Sigmoid colon (tissue), 7 donors: ENCODE results near the gene C2CD2. TPM values are rescaled to one million over a fixed set of nuclear protein-coding genes. Genes with fewer than 3 reads are reported as not detected.

ENCODE experiments used
- DNase-seq: peaks from one replicate; pipeline ENCODE4 v3.0.0-alpha.2; 2019
- H3K27ac ChIP-seq, 4 donors: fragments of 200-600 bp; sonication (generic); one replicate each; pipeline ENCODE4 v1.5.1; 2016 to 2019; ENCODE audit warnings: mild to moderate bottlenecking in 1 of 4
- H3K27me3 ChIP-seq, 3 donors: fragments of 200-600 bp; sonication (generic); one replicate each; pipeline ENCODE4 v1.5.1; 2019; ENCODE audit warnings: mild to moderate bottlenecking in 1 of 3
- H3K36me3 ChIP-seq, 4 donors: fragments of 200-600 bp; sonication (generic); one replicate each; pipeline ENCODE4 v1.5.1; 2016 to 2019
- H3K4me1 ChIP-seq, 4 donors: fragments of 200-600 bp; sonication (generic); one replicate each; pipeline ENCODE4 v1.5.1; 2017 to 2019
- H3K4me3 ChIP-seq, 4 donors: fragments of 200-600 bp; sonication (generic); one replicate each; pipeline ENCODE4 v1.5.1; 2017 to 2019; ENCODE audit warnings: mild to moderate bottlenecking in 2 of 4, moderate library complexity in 1 of 4
- H3K9me3 ChIP-seq, 4 donors: fragments of 200-600 bp in 3 of 4; sonication (generic) in 3 of 4; one replicate each; pipeline versions ENCODE4 v1.5.1 to v1.6.1; 2013 to 2019
- EP300 ChIP-seq, 4 donors: sonication (generic); formaldehyde crosslinking; IDR thresholded peaks; one replicate each; pipeline ENCODE4 v1.6.1; 2017; ENCODE audit warnings: antibody characterized with exemption in 4 of 4
- POLR2A ChIP-seq, 2 donors: fragments of 450-650 bp; IDR thresholded peaks; one replicate each; pipeline ENCODE4 v1.6.1; 2016; ENCODE audit warnings: antibody characterized with exemption in 2 of 2, mild to moderate bottlenecking in 2 of 2, moderate library complexity in 2 of 2
- POLR2AphosphoS5 ChIP-seq, 4 donors: sonication (generic); formaldehyde crosslinking; IDR thresholded peaks; one replicate each; pipeline ENCODE4 v1.6.1; 2017; ENCODE audit warnings: antibody characterized with exemption in 4 of 4
- WGBS, 2 donors: extraction: QIAGEN DNeasy Blood & Tissue Kit; methylation state at CpG; one replicate each; pipeline ENCODE4 v1.1.7; 2013; 5-methylcytosine and 5-hydroxymethylcytosine counted together
- intact Hi-C: fragments of 100-400 bp; cut with DNase I; formaldehyde crosslinking; loops from one replicate; pipeline ENCODE4 v1.15.1; 2023
- polyA plus RNA-seq, 3 donors: library from polyadenylated mRNA; stranded (reverse); fragments of 200-250 nt; gene quantifications; one replicate each; pipeline ENCODE4 v1.2.3, GENCODE V29; 2013
- total RNA-seq, 4 donors: library from RNA; depleted of rRNA; stranded (reverse); fragments of >200 nt; gene quantifications; one replicate each; pipeline ENCODE4 v1.1.0, GENCODE V29; 2016
- TF ChIP-seq, protein P1 (sequence below), 4 experiments: fragments of 450-650 bp in 3 of 4; fragments of 200-600 bp in 1 of 4; IDR thresholded peaks; one replicate each; pipeline ENCODE4 v1.5.1; 2016 to 2019; ENCODE audit warnings: antibody characterized with exemption in 4 of 4, mild to moderate bottlenecking in 3 of 4, moderate library complexity in 2 of 4
- donor health status: healthy with polysubstance abuse.
- donor health status: Bipolar disorder and iron deficiency.
- donor health status: healthy.

The C2CD2 gene
- total and polyA plus RNA-seq, 7 donors, result 1.8 to 45.1 (median 19.0) TPM

GRCh38 chr21:41991659-41992058 is 37.8 kb upstream of the C2CD2 start:
- no peak overlapping the region for H3K27ac ChIP-seq
- no peak overlapping the region for H3K4me3 ChIP-seq
- no peak for DNase-seq
- intact Hi-C loops, result no loop called here
- WGBS, 2 donors, result 97 to 98% methylated on average over 16 of the region's 16 CpGs
- no peaks in the 10 kb centered on the region for H3K27me3 ChIP-seq
- no peak for TF ChIP-seq EP300 (IDR thresholded peaks at IDR 0.05)
- TF ChIP-seq POLR2A (IDR thresholded peaks at IDR 0.05), result no peak
- no peak for TF ChIP-seq POLR2AphosphoS5 (IDR thresholded peaks at IDR 0.05)
- TF ChIP-seq, protein P1, sequence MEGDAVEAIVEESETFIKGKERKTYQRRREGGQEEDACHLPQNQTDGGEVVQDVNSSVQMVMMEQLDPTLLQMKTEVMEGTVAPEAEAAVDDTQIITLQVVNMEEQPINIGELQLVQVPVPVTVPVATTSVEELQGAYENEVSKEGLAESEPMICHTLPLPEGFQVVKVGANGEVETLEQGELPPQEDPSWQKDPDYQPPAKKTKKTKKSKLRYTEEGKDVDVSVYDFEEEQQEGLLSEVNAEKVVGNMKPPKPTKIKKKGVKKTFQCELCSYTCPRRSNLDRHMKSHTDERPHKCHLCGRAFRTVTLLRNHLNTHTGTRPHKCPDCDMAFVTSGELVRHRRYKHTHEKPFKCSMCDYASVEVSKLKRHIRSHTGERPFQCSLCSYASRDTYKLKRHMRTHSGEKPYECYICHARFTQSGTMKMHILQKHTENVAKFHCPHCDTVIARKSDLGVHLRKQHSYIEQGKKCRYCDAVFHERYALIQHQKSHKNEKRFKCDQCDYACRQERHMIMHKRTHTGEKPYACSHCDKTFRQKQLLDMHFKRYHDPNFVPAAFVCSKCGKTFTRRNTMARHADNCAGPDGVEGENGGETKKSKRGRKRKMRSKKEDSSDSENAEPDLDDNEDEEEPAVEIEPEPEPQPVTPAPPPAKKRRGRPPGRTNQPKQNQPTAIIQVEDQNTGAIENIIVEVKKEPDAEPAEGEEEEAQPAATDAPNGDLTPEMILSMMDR (IDR thresholded peaks at IDR 0.05), result no peak
- peaks cover 4 to 35% (median 11%) of the 10 kb centered on the region in 4 donors for H3K36me3 ChIP-seq
- H3K9me3 ChIP-seq, result no peaks in the 10 kb centered on the region
- peaks cover 0 to 15% (median 14%) of the 10 kb centered on the region in 4 donors for H3K4me1 ChIP-seq

- intact Hi-C loops, result no loop called here
- no peaks in the 10 kb centered on the region for H3K9me3 ChIP-seq
- no peak overlapping the region for H3K4me3 ChIP-seq
- H3K4me1 ChIP-seq, result peaks cover 0 to 15% (median 14%) of the 10 kb centered on the region in 4 donors
- no peaks in the 10 kb centered on the region for H3K27me3 ChIP-seq
- peaks cover 0 to 35% (median 11%) of the 10 kb centered on the region in 4 donors for H3K36me3 ChIP-seq
- no peak for TF ChIP-seq EP300 (IDR thresholded peaks at IDR 0.05)
- DNase-seq, result no peak
- WGBS, 2 donors, result 82 to 94% methylated on average over 2 of the region's 2 CpGs
- no peak overlapping the region for H3K27ac ChIP-seq
Measured at GRCh38 chr21:41989698-41990097, 35.9 kb upstream of the C2CD2 start.

GRCh38 chr21:41987310-41987709 is 33.5 kb upstream of the C2CD2 start:
- Histone ChIP-seq H3K36me3 (peaks cover 0 to 20% (median 6%) of the 10 kb centered on the region in 4 donors), H3K9me3 (no peaks in the 10 kb centered on the region), H3K4me3 (no peak overlapping the region), H3K27ac (no peak overlapping the region), H3K4me1 (no peaks in the 10 kb centered on the region), H3K27me3 (no peaks in the 10 kb centered on the region)
- intact Hi-C loops, result no loop called here
- WGBS, 2 donors, result 96 to 97% methylated on average over 3 of the region's 3 CpGs
- no peak for DNase-seq
- TF ChIP-seq EP300 (IDR thresholded peaks at IDR 0.05) (no peak), POLR2AphosphoS5 (IDR thresholded peaks at IDR 0.05) (no peak), POLR2A (IDR thresholded peaks at IDR 0.05) (no peak)
- TF ChIP-seq, protein P1 (IDR thresholded peaks at IDR 0.05), result no peak

DNA sequence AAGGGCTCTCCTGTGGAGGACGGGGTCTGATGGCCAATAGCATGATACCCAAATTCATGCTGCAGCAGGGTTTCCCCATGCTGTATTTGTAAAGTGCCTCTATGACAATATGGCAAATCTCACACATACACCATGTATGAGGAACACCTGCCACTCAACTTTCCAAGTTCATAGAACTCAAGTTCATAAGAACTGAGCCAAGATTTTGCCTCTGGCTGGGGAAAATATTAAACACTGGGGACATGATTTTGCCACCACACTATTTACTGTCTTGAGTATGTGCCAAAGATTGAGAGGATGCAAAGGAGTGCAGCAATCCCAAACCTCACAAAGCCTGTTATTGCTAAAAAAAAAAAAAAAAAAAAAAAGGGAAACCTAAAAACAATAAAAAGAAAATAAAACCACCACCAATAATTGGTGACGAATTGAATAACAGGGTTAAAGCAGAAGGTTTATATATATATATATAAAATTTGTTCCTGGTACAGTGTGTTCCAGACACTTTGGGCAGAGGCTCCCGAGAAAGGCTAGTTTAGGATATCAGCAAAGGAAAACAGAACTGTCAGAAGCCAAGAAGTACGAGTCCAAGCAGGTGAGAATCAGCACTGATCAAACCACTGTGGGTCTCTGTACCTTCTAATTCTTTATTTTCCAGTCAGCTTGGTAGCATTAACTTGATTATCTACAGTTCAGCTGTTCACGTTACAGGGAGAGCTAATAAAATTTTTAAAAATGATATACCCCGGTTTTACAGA is 32.0 kb upstream of the C2CD2 start:
- WGBS, 2 donors, result 90 to 94% methylated on average over 6 of the region's 6 CpGs
- intact Hi-C loops, result no loop called here
- peaks cover 0 to 5% (median 0%) of the 10 kb centered on the region in 4 donors for H3K36me3 ChIP-seq
- H3K27ac ChIP-seq, result no peak overlapping the region
- DNase-seq, result no peak
- no peaks in the 10 kb centered on the region for H3K4me1 ChIP-seq
- H3K4me3 ChIP-seq, result no peak overlapping the region
- H3K9me3 ChIP-seq, result no peaks in the 10 kb centered on the region
- TF ChIP-seq, protein P1 (IDR thresholded peaks at IDR 0.05), result no peak
- no peak for TF ChIP-seq POLR2AphosphoS5 (IDR thresholded peaks at IDR 0.05)
- no peak for TF ChIP-seq EP300 (IDR thresholded peaks at IDR 0.05)
- no peak for TF ChIP-seq POLR2A (IDR thresholded peaks at IDR 0.05)
- no peaks in the 10 kb centered on the region for H3K27me3 ChIP-seq

GRCh38 chr21:41983229-41983628 is 29.4 kb upstream of the C2CD2 start:
- Histone ChIP-seq H3K36me3 (no peaks in the 10 kb centered on the region), H3K4me1 (no peaks in the 10 kb centered on the region), H3K9me3 (peaks cover 0 to 4% (median 0%) of the 10 kb centered on the region in 4 donors), H3K27ac (no peak overlapping the region), H3K4me3 (no peak overlapping the region), H3K27me3 (no peaks in the 10 kb centered on the region)
- no peak for TF ChIP-seq POLR2A (IDR thresholded peaks at IDR 0.05)
- no peak for TF ChIP-seq POLR2AphosphoS5 (IDR thresholded peaks at IDR 0.05)
- TF ChIP-seq, protein P1 (IDR thresholded peaks at IDR 0.05), result no peak
- no peak for TF ChIP-seq EP300 (IDR thresholded peaks at IDR 0.05)
- intact Hi-C loops, result no loop called here
- 98 to 100% methylated on average over 1 of the region's 1 CpG for WGBS, 2 donors
- no peak for DNase-seq
